Measurements from ENCODE around the gene WDR17. TPM values are rescaled to one million over a fixed set of nuclear protein-coding genes. Genes with fewer than 3 reads are reported as not detected.

Gene WDR17
- total RNA-seq, 1 experiment from 2014 or later, result 4.4 TPM

GRCh38 chr4:176036585-176037205 lies 28.9 kb upstream of the WDR17 start (continued):
- no peak for TF ChIP-seq ATF2 (CRISPR knock-in tag; IDR thresholded peaks at IDR 0.05; ENCODE audit: borderline replicate concordance, low read depth)
- no peak for TF ChIP-seq IRF1 (CRISPR knock-in tag; IDR thresholded peaks at IDR 0.05)
- TF ChIP-seq MAX (CRISPR knock-in tag; IDR thresholded peaks at IDR 0.05), result no peak
- no peak for TF ChIP-seq ZNF121 (CRISPR knock-in tag; IDR thresholded peaks at IDR 0.05)
- no peak for TF ChIP-seq KAT7 (CRISPR knock-in tag; IDR thresholded peaks at IDR 0.05; ENCODE audit: borderline replicate concordance)
- no peak for TF ChIP-seq IRF2 (CRISPR knock-in tag; IDR thresholded peaks at IDR 0.05; ENCODE audit: borderline replicate concordance, low read depth)
- no peak for TF ChIP-seq HMGA2 (CRISPR knock-in tag; IDR thresholded peaks at IDR 0.05)
- no peak for TF ChIP-seq TP53 (CRISPR knock-in tag; IDR thresholded peaks at IDR 0.05)
- no peak for TF ChIP-seq SMAD4 (CRISPR knock-in tag; IDR thresholded peaks at IDR 0.05)

GRCh38 chr4:176038789-176039188 lies 26.9 kb upstream of the WDR17 start:
- ChIA-PET CTCF (no interaction called here), POLR2A (no interaction called here)
- no peak for DNase-seq (ENCODE audit: low spot score)
- no peaks in the 10 kb centered on the region for H3K27me3 Mint-ChIP-seq (ENCODE audit: low read depth)
- no peaks in the 10 kb centered on the region for H3K4me1 Mint-ChIP-seq
- no peaks in the 10 kb centered on the region for H3K36me3 Mint-ChIP-seq
- no peak for ATAC-seq
- peaks cover 18% of the 10 kb centered on the region for H3K9me3 Mint-ChIP-seq
- H3K4me3 Mint-ChIP-seq, result no peak overlapping the region
- H3K27ac Mint-ChIP-seq, result no peak overlapping the region
- no peak for TF ChIP-seq MLX (CRISPR knock-in tag; IDR thresholded peaks at IDR 0.05)
- no peak for TF ChIP-seq ZNF219 (CRISPR knock-in tag; IDR thresholded peaks at IDR 0.05; ENCODE audit: borderline replicate concordance)
- no peak for TF ChIP-seq CDX4 (CRISPR knock-in tag; IDR thresholded peaks at IDR 0.05; ENCODE audit: borderline replicate concordance)
- no peak for TF ChIP-seq JUN (CRISPR knock-in tag; IDR thresholded peaks at IDR 0.05)
- TF ChIP-seq ATF2 (CRISPR knock-in tag; IDR thresholded peaks at IDR 0.05; ENCODE audit: borderline replicate concordance, low read depth), result no peak
- TF ChIP-seq CREB1 (CRISPR knock-in tag; IDR thresholded peaks at IDR 0.05), result no peak
- TF ChIP-seq ZNF317 (CRISPR knock-in tag; IDR thresholded peaks at IDR 0.05; ENCODE audit: borderline replicate concordance, low read depth), result no peak
- TF ChIP-seq CREM (CRISPR knock-in tag; IDR thresholded peaks at IDR 0.05), result no peak
- no peak for TF ChIP-seq TCF7 (CRISPR knock-in tag; IDR thresholded peaks at IDR 0.05; ENCODE audit: low read depth)
- no peak for TF ChIP-seq E2F1 (CRISPR knock-in tag; IDR thresholded peaks at IDR 0.05)
- no peak for TF ChIP-seq PRRX2 (CRISPR knock-in tag; IDR thresholded peaks at IDR 0.05)
- no peak for TF ChIP-seq JAZF1 (CRISPR knock-in tag; IDR thresholded peaks at IDR 0.05)
- TF ChIP-seq NR3C1 (CRISPR knock-in tag; conservative IDR thresholded peaks at IDR 0.05; ENCODE audit: low read depth), result no peak
- TF ChIP-seq NFATC4 (CRISPR knock-in tag; IDR thresholded peaks at IDR 0.05), result no peak
- no peak for TF ChIP-seq ZNF138 (CRISPR knock-in tag; conservative IDR thresholded peaks at IDR 0.05)
- TF ChIP-seq NR2C2 (CRISPR knock-in tag; IDR thresholded peaks at IDR 0.05), result no peak
- no peak for TF ChIP-seq KAT7 (CRISPR knock-in tag; IDR thresholded peaks at IDR 0.05; ENCODE audit: borderline replicate concordance)
